SW 1271 (cell line): ENCODE results near the gene CYSRT1.
A peak's percentile ranks its signal among the peaks of the same experiment; 100 is the strongest.
"Not testable (repeated sequence)": the region's sequence is repeated elsewhere in the genome, so short reads cannot be mapped to it uniquely, and the experiment has no call there.

ENCODE experiments used
- DNase-seq, 2 experiments: peaks; one replicate each; lab custom pipeline; 2025; lab: John Stamatoyannopoulos, UW

CYSRT1 gene

GRCh38 chr9:137252555-137253506, 27.9 kb downstream of the CYSRT1 start:
- no peak for DNase-seq

- DNase-seq, result no peak
Observed at GRCh38 chr9:137253717-137254623, 29.0 kb downstream of the CYSRT1 start.

GRCh38 chr9:137254624-137255447, 29.9 kb downstream of the CYSRT1 start, which contains the start of gene NELFB:
TSS of gene NELFB (plus strand) at chr9:137255327.
- DNase-seq, result peak; percentile 65 to 88

- peak in 1 of 2 experiments; percentile 53 for DNase-seq
Observed at GRCh38 chr9:137255448-137256114, 30.6 kb downstream of the CYSRT1 start.

- DNase-seq, result no peak
Observed at GRCh38 chr9:137256362-137256761, 31.4 kb downstream of the CYSRT1 start.

GRCh38 chr9:137256856-137257255, 31.9 kb downstream of the CYSRT1 start:
- DNase-seq, result no peak

- not testable (repeated sequence) for DNase-seq
Observed at GRCh38 chr9:137262173-137262908, 37.4 kb downstream of the CYSRT1 start.

GRCh38 chr9:137262909-137263285, 37.9 kb downstream of the CYSRT1 start:
- no peak for DNase-seq

GRCh38 chr9:137263506-137263905, 38.5 kb downstream of the CYSRT1 start:
- no peak for DNase-seq

- DNase-seq, result no peak
Observed at GRCh38 chr9:137264067-137264466, 39.1 kb downstream of the CYSRT1 start.

- DNase-seq, result no peak
Observed at GRCh38 chr9:137265496-137266161, 40.7 kb downstream of the CYSRT1 start.

- no peak for DNase-seq
Observed at GRCh38 chr9:137266162-137266527, 41.2 kb downstream of the CYSRT1 start.

GRCh38 chr9:137266585-137267453, 41.8 kb downstream of the CYSRT1 start:
- DNase-seq, result no peak

- no peak for DNase-seq
Observed at GRCh38 chr9:137267933-137268355, 43.0 kb downstream of the CYSRT1 start.

GRCh38 chr9:137268538-137269201, 43.7 kb downstream of the CYSRT1 start:
- no peak for DNase-seq

GRCh38 chr9:137269231-137269772, 44.3 kb downstream of the CYSRT1 start:
- DNase-seq, result no peak

GRCh38 chr9:137270929-137271695, 46.1 kb downstream of the CYSRT1 start:
- no peak for DNase-seq
